ENCODE data around the gene SUPT3H.

GRCh38 chr6:45371924-45372573, 5.7 kb downstream of the SUPT3H start:
- TF ChIP-seq CTCF (IDR thresholded peaks at IDR 0.05) (no peak), POLR2A (IDR thresholded peaks at IDR 0.05) (no peak)
